Right renal cortex interstitium (tissue), 3 donors: ENCODE data around the gene LZTS2. TPM values are rescaled to one million over a fixed set of nuclear protein-coding genes. Genes with fewer than 3 reads are reported as not detected.

Experiments used
- DNase-seq, 3 donors: peaks; one replicate each; pipeline ENCODE4 v3.0.0-alpha.2; 2013; ENCODE audit warnings: low read depth in 3 of 3, low spot score in 2 of 3
- polyA plus RNA-seq, 3 donors: library from polyadenylated mRNA; unstranded; fragments of 120-200 nt; gene quantifications; one replicate each; pipeline ENCODE4 v1.2.1, GENCODE V29; 2013; ENCODE audit not compliant: insufficient read length in 3 of 3

The LZTS2 gene
- polyA plus RNA-seq, 3 donors = 42.3 to 49.9 (median 47.3) TPM

DNA sequence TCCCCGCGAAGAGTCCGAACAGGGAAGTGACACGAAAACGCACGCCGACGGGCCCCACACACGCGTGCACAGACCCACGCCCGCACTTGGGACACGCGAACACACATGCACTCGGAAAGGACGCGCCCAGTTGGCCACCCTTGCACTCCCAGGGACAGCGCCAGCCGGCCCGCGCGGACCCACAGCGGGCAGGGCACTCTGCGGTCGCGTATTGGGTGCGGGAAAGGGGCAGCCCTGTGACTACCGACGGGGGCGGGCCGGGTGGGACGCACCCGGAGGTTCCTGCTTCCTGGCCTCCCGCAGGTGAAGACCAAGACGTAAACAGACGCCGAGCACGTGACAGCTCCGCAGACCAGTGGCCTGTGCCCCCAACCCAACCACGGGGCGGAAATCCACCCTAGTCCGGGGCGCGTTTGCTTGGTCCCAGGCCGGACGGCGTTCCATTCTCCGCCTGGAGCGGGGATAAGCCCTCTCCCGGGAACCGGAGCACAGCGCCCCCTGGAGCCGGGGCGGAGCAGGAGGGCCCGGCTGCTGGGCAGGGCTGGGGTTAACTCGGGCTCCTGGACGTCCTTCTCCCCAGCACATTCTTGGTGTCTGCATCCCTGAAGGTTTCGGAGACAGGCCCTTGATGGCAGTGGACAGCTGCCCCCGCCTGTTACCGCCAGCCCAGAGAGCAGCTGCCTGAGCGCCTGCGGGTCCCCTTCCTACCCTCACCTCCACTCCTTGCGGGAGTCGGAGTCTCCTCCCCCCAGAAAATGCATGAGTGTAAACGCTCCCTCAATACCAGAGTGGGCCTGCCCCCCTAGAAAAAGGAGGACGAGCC, 2.0 kb upstream of the LZTS2 start:
- DNase-seq = no peak

DNA sequence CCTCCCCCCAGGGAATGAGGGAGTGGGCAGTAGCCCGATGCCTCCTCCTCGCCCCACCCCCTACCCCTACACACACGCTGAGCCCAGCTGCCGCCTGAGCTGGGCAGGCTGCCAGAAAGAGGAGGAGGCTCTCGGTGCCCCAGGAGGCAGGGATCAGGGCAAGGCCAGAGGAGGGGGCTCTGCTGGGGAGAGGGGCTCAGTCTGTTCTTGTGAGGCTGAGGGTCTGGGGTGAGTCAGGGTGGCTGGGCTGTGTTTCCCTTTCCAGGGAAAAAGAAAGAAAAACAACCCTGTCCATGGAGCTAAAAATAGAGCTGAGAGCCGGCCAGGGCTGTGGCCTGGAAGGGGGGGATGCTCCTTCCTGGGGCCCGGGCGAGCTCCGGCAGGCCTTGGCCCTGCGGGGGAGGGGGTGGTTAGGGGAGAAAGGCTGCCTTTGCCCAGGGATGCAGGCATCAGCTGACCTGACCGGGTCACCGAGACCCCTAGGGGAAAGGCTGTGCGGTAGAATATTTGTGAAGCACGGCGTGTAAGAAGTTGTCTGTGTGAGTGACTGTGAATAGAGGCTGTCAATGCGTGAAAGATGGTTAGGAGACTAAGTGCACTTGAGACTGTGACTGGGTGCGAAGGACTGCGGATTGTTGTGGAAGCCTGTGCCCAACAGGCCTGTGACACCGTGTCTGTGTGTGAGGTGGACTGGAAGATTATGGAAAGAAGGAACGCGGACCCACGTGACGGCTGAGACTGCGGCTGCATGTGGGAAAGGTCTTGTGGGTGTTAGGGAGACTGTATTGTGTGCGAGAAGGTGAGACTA, 1.2 kb upstream of the LZTS2 start:
- peak in 2 of 3 donors; percentile 84 for DNase-seq

DNA sequence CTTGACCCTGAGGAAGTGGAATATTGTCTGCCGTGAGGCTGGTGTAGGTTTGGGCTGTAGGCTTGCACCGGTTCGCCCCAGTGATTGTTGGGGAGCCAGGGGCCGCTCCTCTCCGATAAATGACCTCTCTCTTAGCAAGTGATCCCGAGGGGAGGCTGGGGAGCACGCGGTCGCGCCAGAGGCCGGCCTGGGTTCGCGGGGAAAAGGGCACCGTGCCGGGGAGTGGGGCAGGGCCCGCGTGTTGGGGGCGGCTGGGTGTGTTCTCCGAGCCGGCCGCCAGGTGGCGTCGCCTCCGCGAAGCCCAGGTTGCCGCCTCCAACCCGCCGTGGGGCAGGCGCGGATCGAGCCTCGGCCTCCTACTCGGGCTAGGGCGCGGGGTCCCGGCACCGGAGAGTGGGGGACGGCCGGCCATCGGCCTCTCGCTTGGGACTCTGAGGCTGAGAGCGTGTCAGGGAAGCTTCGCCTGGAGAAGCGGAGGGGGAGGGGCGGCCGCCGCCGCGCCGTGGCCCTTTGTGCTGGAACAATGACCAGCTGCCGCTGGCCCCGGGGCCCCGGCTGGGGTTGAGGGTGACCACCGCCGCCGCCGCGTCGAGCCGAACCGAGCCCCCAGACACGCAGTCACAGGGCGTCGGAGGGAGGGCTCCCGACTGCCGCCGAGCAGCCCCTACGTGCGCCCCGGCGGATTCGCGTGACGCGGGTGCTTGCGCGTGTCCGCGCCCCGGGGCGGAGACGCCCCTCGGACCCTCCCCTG, 442 bp upstream of the LZTS2 start:
- peak in 1 of 3 donors; percentile 67 for DNase-seq

DNA sequence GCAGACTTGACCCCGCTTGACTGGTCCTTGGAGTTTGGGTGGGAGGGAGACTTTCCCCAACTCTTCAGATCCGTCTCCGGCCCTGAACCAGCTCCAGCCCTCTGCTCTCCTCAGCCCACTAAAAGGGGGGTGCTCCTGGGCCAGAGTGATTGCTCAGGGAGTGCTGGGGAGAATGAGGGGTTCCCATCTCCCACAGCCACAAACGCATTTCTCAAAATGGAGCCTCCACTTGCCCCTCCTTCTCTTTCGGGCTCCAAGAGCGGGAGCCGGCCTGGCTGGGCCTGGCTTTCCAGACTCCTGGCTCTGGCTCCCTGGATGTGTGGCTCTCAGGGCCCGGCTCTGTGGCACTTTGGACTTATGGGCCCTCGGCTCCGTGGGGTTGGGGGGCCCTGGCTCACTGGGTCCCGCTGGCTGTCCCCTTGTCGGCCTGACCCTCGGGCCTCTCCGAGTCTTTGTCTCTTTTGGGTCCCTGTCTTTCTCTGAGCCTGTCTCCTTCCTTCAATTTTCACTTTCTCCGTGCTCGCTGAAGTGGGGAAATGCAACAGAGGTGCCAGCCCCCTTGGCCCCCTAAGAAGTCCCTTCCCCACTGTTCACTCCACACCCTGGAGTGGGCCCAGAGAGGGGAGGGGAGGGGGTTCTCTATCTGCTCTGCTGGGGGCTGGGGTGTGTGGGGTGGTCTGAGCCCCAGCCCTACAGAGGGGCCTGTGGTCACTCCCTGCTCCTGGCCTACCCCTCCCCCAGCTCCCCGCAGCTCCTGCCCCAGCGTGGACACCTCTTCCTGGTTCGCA, 713 bp downstream of the LZTS2 start:
- DNase-seq = no peak

DNA sequence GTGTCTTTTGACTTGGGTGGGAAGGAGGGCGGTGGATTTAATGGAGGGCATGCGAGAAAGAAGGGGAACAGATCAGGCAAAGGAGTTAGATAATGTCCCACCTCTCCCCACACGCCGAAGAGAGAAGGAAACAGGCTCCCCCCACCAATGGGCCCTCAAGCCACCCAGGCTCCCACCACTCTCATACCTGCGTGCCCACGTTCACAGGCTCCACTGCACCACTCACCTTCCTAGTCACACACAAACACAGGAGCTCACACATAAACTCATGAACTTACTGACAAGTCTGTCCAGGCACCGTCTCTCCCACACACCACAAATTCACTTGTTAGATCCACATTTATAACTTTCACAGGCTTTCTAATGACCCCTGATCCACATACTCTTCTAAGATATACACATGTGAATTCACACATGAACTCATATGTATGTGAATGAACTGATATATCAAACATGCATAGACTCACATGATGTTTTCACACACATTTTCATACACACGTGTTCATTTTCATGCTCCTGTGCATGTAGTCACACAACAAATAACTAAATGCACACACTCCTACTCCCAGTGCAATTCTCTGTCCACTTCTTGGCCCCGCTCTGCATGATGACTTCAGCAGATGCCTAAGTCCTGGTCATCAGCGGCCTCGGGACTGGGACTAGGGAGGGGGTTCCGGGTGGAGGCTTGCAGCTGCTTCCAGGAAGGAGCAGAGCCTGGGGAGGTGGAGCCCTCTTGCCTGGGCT, 1.5 kb downstream of the LZTS2 start:
- DNase-seq = peak in 1 of 3 donors; percentile 67

DNA sequence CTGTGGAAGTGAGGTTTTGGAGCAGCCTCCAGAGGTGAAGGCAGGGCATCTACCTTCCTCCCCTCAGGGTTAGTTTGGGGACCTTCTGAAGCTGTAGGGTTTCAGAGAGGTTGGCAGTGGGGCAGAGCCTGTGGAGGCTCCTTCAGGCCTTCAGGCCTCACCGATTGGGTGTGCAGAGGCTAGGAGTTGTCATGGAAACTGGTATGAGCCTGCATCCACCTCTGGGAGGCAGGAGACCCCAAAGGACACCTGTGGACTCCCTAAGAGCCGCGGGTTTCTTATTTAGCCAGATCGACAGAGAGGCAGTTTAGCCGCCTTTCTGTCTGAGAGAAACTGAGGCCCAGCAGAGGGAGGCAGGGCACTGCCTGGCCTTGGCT, 2.0 kb downstream of the LZTS2 start:
- DNase-seq = no peak

DNA sequence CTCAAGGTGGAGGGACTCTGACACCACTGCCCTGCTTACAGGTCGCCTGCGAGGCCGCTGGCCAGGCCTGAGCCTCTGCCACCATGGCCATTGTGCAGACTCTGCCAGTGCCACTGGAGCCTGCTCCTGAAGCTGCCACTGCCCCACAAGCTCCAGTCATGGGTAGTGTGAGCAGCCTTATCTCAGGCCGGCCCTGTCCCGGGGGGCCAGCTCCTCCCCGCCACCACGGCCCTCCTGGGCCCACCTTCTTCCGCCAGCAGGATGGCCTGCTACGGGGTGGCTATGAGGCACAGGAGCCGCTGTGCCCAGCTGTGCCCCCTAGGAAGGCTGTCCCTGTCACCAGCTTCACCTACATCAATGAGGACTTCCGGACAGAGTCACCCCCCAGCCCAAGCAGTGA, 2.8 kb downstream of the LZTS2 start:
- DNase-seq = no peak

DNA sequence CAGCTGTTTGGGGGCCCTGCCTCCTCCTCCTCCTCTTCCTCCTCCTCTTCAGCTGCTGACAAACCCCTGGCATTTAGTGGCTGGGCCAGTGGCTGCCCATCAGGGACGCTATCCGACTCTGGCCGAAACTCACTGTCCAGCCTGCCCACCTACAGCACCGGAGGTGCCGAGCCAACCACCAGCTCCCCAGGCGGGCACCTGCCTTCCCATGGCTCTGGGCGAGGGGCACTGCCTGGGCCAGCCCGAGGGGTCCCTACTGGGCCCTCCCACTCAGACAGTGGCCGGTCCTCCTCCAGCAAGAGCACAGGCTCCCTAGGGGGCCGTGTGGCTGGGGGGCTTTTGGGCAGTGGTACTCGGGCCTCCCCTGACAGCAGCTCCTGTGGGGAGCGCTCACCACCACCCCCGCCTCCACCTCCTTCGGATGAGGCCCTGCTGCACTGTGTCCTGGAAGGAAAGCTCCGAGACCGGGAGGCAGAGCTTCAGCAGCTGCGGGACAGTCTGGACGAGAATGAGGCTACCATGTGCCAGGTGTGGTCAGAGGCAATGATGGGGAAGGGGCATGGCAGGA, 4.1 kb downstream of the LZTS2 start:
- no peak for DNase-seq

DNA sequence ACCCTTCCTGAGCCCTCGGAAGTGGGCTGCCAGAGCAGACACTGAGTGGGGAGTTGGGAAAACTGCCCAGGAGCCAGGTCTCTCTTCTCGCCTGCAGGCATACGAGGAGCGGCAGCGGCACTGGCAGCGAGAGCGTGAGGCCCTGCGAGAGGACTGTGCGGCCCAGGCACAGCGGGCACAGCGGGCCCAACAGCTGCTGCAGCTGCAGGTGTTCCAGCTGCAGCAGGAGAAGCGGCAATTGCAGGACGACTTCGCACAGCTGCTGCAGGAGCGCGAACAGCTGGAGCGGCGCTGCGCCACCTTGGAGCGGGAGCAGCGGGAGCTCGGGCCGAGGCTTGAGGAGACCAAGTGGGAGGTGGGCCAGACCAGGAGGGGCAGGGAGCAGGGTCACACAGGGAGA, 5.8 kb downstream of the LZTS2 start:
- DNase-seq = no peak

DNA sequence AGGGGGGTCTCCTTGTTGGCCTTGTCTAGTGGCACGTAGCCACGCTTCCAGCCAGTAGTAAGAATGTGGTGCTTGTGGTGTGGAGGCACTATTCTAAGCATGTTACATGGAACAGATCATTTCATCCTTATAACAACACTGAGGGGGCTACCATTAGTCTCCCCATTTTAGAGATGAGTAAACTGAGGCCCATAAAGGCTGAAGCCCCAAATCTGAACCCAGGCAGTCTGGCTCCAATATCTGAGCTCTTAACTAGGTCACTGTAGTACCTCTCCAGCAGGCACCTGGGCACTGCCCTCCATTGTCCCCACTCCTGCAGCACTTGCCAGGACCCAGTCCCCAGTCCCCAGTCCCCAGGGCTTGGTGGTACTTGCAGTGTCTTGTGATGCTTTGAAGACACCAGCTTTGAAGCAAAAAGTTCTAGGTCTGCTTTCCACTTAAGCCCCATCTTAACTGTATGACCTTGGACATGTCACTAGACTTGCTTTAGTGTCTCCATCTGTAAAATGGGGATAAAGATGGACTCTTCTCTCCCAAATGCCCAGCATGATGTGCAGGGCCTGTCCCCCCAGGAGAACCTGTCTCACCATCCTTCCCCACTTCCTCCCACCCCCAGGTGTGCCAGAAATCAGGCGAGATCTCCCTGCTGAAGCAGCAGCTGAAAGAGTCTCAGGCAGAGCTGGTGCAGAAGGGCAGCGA, 6.4 kb downstream of the LZTS2 start:
- DNase-seq = no peak

DNA sequence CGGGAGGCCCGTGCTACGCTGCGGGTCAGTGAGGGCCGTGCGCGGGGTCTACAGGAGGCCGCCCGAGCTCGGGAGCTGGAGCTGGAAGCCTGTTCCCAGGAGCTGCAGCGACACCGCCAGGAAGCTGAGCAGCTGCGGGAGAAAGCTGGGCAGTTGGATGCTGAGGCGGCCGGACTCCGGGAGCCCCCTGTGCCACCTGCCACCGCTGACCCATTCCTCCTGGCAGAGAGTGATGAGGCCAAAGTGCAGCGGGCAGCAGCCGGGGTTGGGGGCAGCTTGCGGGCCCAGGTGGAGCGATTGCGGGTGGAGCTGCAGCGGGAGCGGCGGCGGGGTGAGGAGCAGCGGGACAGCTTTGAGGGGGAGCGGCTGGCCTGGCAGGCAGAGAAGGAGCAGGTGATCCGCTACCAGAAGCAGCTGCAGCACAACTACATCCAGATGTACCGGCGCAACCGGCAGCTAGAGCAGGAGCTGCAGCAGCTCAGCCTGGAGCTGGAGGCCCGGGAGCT, 7.0 kb downstream of the LZTS2 start:
- no peak for DNase-seq

DNA sequence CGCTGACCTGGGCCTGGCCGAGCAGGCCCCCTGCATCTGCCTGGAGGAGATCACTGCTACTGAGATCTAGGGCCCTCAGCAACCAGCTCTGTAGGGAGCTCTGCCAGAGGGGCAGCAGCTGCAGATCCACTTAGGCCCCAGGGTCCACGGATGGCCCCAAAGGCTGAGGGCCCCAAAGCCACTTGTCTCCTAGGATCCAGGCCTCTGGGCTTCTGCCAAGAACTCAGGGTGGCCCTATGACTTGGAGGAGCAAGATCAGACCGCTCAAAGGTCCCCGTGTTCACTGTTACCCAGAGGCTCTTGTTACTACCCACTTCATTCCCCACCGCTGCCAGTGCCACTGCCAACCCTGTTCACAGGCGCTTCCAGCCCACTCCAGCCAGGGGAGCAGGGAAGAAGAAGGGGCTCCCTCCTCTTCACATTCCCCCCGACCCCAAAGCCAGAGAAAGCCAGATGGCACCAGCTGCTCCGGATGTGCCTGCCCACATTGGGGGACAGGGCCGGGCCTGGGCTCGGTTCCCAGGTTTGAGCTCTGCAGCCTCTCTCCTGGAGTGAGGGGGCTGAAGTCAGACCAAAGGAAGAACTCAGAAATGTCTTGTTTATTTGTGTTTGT, 7.6 kb downstream of the LZTS2 start:
- no peak for DNase-seq

DNA sequence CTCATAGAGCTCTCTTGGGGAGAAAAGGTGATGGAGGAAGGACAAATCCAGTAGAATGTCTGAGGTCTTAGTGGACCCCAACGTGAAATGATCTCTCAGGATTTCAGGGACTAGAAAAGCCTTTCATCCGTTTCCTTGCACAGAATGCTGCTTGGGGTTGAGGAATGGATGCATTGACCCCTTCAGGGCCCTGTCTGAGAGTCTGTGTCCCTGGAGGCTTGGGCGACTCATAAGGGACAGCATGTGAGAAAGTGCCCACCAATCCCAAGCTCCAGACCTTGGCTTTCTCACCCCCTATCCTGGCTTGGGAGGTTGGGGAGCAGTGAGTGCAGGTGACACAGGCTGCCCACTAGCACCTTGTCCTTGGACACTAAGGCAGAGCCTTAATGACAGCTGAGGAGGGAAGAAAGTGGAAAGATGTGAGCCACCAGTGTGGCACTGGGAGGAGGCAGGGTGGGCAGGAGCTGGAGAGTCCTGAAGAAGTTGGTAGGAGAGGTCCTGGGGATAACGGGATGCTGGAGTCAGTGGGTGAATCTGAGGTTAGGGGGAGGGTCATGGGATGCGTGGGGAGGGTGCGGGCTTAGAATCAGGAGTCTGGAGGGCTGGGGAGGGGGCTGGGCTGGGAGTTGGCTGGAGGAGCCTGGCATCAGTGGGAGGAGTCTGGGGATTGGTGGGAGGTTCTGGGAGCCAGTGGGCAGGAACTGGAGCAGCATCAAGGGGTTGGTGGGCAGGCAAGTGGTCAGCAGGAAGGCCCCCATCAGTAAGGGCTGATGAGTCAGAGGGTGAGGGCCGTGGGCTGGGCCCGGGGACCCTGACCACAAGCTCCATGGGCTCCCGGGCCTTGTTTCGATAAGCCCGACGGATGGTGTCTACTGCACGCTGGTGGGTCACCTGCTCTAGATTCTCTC, 8.6 kb downstream of the LZTS2 start:
- no peak for DNase-seq

DNA sequence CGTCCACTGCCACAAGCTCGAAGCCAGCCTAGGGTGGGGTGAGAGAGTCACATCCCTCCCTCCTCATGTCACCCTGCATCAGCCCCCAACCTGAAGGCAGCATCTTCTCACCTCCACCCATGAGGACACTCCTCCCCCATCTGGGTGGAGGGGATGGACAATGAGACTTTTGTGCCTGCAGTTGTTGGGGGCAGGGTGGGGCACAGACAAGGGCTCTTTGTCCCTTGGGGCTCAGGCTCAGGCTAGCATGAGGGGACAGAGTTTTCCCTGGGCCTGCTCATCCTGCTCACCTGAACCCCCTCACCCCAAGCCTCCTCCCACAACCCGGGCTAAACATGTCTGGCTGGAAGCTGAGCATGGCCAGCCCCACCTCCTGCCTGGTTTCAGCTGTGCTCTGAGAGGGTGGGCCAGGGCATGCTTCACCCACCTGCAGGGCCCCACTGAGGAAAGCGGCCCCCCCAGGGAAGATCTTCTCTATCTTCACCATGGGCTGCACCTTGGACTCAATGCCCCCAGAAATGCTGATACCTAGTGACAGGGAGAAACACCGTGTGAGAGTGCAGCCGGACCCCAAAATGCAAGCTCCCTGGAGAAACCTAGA, 9.3 kb downstream of the LZTS2 start:
- DNase-seq = no peak

DNA sequence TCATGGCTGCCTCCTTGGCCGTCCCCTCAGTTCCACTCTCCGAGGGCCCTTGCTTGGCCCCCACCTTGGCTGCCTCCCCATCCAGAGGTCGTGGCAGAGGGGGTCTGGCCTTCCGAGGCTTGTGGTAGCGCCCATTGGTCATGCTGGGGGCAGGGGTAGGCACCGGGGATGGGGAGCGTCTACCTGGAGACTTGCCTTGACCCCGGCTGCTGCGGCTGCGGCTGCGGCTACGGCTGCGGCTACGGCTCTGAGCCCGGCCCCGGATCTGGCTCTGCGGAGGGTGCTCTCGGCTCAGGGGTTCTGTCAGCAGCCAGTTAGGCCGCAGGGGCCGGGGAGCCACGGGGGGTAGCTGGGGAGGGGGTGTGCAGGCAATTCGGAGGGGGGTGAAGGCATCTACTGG, 10.7 kb downstream of the LZTS2 start:
- no peak for DNase-seq

DNA sequence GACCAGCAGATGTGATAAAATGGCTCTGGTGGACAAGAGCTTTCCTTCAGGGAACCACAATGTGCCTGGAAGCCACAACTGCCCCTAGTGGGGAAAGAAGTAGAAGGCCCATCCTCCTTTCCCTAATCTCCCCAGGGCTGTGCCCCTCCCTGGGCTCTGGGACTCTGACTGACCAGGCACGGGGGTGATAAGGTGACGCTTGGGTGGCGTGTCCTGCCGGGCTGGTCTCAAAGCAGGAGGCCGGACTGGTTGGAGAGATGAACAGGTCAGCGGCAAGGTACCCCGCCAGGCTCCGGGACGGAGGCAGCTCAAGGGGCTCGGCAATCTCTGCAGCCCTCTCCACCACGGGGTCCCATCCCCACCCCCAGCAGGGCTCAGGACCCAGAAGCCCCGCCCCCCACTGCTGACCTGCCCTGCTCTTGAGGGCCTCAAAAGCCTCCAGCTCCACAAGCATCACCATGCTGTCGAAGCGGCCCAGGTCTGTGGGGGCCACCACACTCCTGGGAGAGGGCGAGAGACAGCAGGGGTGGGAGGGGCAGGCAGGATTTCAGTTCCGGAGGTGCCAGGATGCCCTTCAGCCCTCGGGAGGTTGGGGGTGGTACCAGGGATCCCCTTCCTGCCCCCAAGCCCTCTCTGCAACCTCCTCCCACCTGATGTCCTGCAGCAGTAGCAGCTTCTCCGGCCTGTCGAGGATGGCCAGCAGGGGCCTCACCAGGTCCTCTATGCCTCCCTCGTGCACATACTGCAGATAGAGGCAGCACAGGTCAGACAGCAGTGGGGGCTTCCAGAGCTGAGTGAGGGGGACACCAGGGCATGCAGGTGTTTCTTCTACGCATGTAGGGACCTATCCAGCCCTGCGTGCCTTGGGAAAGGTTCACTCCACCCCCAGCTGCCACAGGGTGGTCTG, 12.2 kb downstream of the LZTS2 start:
- no peak for DNase-seq
